ENCODE data around the gene GDPGP1. TPM values are rescaled to one million over a fixed set of nuclear protein-coding genes. Genes with fewer than 3 reads are reported as not detected.

Gene GDPGP1
- total RNA-seq, 2 experiments from 2014 or later, result 7.5 to 8.3 TPM

DNA sequence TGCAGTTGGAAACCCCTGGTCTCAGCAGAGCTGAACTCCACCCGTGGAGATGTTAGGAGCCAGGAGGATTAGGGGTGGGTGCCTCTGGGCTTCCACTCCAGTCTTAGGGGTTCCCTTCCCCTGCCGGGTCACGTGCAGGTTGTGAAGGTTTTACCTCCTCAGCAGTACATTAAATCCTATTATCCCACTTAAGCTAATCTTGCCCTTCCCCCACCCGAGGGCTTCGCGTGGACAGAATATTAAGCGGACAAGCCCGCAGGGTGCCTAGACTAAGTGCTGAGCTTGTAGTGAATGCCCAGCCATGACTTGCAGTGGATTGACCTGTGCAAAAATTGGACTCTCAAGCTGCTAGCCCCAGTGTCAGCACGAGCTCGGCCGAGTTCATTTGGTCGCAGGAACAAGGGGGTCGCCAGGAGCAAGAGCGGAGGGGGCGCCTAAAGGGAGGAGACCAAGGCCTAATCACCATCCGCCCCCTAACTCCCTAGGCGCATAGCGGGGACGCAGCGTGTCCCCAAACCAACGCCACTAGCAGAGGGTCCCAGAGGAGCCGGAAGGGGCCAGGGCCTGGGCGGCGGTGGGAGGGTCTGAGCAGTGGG lies 33.4 kb upstream of the GDPGP1 start:
- ChIA-PET POLR2A (interaction anchor here (0.6 to 4.4 kb wide), 16 partner anchors 8 to 330 kb away, joined by 3 to 97 read pairs (median 4); partner anchors contain the start of genes CIB1, GDPGP1, IDH2 and IQGAP1), CTCF (interaction anchor here (1.3 kb wide), 1 partner anchor 8 kb away, joined by 4 read pairs; no protein-coding TSS in a partner anchor)
- peak overlapping the region; percentile 78 for H3K4me3 ChIP-seq (ENCODE audit: low read length)
- Mint-ChIP-seq H3K27ac (peak overlapping the region; percentile 73), H3K36me3 (ENCODE audit: low read depth) (no peaks in the 10 kb centered on the region), H3K27me3 (no peaks in the 10 kb centered on the region), H3K4me3 (peak overlapping the region; percentile 88), H3K4me1 (ENCODE audit: low read depth) (peaks cover 28% of the 10 kb centered on the region), H3K9me3 (no peaks in the 10 kb centered on the region)
- H3K9me3 ChIP-seq (ENCODE audit: control insufficient read depth in 1 of 2, insufficient read depth in 1 of 2, low read length in 2 of 2), result no peaks in the 10 kb centered on the region
- peaks cover 28% of the 10 kb centered on the region for H3K4me1 ChIP-seq (ENCODE audit: insufficient read depth, low read length)
- H3K27ac ChIP-seq (ENCODE audit: low read depth in 1 of 2, low read length in 2 of 2), result peak overlapping the region; percentile 5 to 36
- peak in 1 of 14 experiments; percentile 11 for DNase-seq
- H3K36me3 ChIP-seq (ENCODE audit: insufficient read depth, low read length), result no peaks in the 10 kb centered on the region
- intact Hi-C loops (cut with DNase I, micrococcal nuclease), result loop anchor here in 1 of 2 experiments (1.0 kb wide), 1 partner anchor 30 kb away; no protein-coding TSS in a partner anchor
- ATAC-seq (ENCODE audit: poor library complexity), result no peak
- no peaks in the 10 kb centered on the region for H3K27me3 ChIP-seq (ENCODE audit: control insufficient read depth in 1 of 2, insufficient read depth in 2 of 2, low read length in 2 of 2)
- TF ChIP-seq, protein P1, sequence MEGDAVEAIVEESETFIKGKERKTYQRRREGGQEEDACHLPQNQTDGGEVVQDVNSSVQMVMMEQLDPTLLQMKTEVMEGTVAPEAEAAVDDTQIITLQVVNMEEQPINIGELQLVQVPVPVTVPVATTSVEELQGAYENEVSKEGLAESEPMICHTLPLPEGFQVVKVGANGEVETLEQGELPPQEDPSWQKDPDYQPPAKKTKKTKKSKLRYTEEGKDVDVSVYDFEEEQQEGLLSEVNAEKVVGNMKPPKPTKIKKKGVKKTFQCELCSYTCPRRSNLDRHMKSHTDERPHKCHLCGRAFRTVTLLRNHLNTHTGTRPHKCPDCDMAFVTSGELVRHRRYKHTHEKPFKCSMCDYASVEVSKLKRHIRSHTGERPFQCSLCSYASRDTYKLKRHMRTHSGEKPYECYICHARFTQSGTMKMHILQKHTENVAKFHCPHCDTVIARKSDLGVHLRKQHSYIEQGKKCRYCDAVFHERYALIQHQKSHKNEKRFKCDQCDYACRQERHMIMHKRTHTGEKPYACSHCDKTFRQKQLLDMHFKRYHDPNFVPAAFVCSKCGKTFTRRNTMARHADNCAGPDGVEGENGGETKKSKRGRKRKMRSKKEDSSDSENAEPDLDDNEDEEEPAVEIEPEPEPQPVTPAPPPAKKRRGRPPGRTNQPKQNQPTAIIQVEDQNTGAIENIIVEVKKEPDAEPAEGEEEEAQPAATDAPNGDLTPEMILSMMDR (IDR thresholded peaks at IDR 0.05), result no peak

DNA sequence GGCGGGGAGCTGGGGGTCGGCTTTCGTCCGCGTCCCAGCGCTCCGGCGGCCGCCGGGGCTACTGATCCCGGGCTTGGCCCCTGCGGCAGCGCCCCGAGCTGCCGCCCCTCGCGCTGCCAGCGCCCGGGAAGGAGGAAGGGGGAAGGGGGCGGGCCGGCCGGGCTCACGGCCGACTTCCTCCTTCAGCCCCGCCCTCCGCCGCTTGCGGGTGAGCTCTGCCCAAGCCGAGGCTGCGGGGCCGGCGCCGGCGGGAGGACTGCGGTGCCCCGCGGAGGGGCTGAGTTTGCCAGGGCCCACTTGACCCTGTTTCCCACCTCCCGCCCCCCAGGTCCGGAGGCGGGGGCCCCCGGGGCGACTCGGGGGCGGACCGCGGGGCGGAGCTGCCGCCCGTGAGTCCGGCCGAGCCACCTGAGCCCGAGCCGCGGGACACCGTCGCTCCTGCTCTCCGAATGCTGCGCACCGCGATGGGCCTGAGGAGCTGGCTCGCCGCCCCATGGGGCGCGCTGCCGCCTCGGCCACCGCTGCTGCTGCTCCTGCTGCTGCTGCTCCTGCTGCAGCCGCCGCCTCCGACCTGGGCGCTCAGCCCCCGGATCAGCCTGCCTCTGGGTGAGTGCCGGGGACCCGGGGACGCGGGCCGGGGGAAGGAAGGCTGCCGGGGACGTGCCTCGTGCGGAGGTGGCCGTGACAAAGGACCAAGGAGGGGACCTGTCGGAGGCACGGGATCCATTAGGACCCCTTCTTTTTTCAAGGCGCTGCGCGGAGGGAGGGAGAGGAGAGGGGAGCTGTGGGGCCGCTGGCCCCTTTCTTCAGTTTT lies 32.7 kb upstream of the GDPGP1 start, which contains the start of gene SEMA4B:
SEMA4B (plus strand) TSS at position 201 of the 814 bp plus-strand sequence; CDS start at position 450, 249 bp downstream.
- ATAC-seq (ENCODE audit: poor library complexity) (peak; percentile 94), DNase-seq (peak; percentile 44 to 88 (median 70))
- Histone ChIP-seq H3K27me3 (ENCODE audit: control insufficient read depth in 1 of 2, insufficient read depth in 2 of 2, low read length in 2 of 2) (no peaks in the 10 kb centered on the region), H3K9me3 (ENCODE audit: control insufficient read depth in 1 of 2, insufficient read depth in 1 of 2, low read length in 2 of 2) (no peaks in the 10 kb centered on the region), H3K36me3 (ENCODE audit: insufficient read depth, low read length) (peaks cover 2% of the 10 kb centered on the region), H3K4me1 (ENCODE audit: insufficient read depth, low read length) (peaks cover 28% of the 10 kb centered on the region), H3K27ac (ENCODE audit: low read depth in 1 of 2, low read length in 2 of 2) (peak within 1 kb of the TSS; percentile 5 to 36), H3K4me3 (ENCODE audit: low read length) (peak within 1 kb of the TSS; percentile 78)
- TF ChIP-seq, protein P1 (IDR thresholded peaks at IDR 0.05), result no peak
- CTCF ChIA-PET, result interaction anchor here (1.3 kb wide), 1 partner anchor 9 kb away, joined by 4 read pairs; no protein-coding TSS in a partner anchor
- intact Hi-C loops (cut with DNase I, micrococcal nuclease), result loop anchor here in 1 of 2 experiments (1.0 kb wide), 1 partner anchor 29 kb away; no protein-coding TSS in a partner anchor
- H3K4me3 Mint-ChIP-seq, result peak within 1 kb of the TSS; percentile 88
- peak within 1 kb of the TSS; percentile 74 for H3K27ac Mint-ChIP-seq
- POLR2A ChIA-PET, result interaction anchor here (0.6 to 4.4 kb wide), 19 partner anchors 9 to 329 kb away, joined by 3 to 97 read pairs (median 4); partner anchors contain the start of genes CIB1, GDPGP1, IDH2 and IQGAP1
- H3K4me1 Mint-ChIP-seq (ENCODE audit: low read depth), result peaks cover 28% of the 10 kb centered on the region
- H3K9me3 Mint-ChIP-seq, result no peaks in the 10 kb centered on the region
- H3K27me3 Mint-ChIP-seq, result no peaks in the 10 kb centered on the region
- no peaks in the 10 kb centered on the region for H3K36me3 Mint-ChIP-seq (ENCODE audit: low read depth)

DNA sequence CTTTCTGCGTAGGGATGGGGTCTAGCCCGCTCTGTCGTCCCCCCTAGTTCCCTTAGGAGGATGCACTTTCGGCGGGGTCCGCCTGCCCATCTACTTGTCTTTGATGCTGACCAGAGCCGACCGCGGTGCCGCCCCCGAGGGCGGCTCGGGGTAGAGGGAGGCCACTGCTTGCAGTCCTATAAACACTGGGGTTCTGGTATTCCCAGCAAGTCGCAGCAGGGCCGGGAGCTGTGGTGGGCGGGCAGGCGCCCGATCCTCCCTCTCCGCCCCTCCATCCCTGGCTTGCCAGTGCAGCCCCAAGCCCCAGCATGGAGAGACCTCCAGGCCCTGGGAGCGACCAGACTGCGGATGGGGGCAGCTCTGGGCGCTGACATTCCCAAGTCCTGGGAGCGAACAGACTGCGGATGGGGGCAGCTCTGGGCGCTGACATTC lies 32.0 kb upstream of the GDPGP1 start:
- peak overlapping the region; percentile 74 for H3K27ac Mint-ChIP-seq
- H3K4me1 Mint-ChIP-seq (ENCODE audit: low read depth), result peaks cover 28% of the 10 kb centered on the region
- TF ChIP-seq, protein P1 (IDR thresholded peaks at IDR 0.05), result no peak
- Histone ChIP-seq H3K27ac (ENCODE audit: low read depth in 1 of 2, low read length in 2 of 2) (peak overlapping the region in 1 of 2 donors; percentile 36), H3K36me3 (ENCODE audit: insufficient read depth, low read length) (peaks cover 6% of the 10 kb centered on the region), H3K9me3 (ENCODE audit: control insufficient read depth in 1 of 2, insufficient read depth in 1 of 2, low read length in 2 of 2) (no peaks in the 10 kb centered on the region), H3K27me3 (ENCODE audit: control insufficient read depth in 1 of 2, insufficient read depth in 2 of 2, low read length in 2 of 2) (no peaks in the 10 kb centered on the region), H3K4me1 (ENCODE audit: insufficient read depth, low read length) (peaks cover 28% of the 10 kb centered on the region), H3K4me3 (ENCODE audit: low read length) (peak overlapping the region; percentile 78)
- H3K9me3 Mint-ChIP-seq, result no peaks in the 10 kb centered on the region
- intact Hi-C loops (cut with DNase I, micrococcal nuclease), result loop anchor here in 1 of 2 experiments (1.0 kb wide), 1 partner anchor 28 kb away; no protein-coding TSS in a partner anchor
- POLR2A ChIA-PET, result interaction anchor here (0.7 to 4.4 kb wide), 11 partner anchors 10 to 102 kb away, joined by 3 to 97 read pairs (median 4); partner anchors contain the start of genes CIB1, GDPGP1 and NGRN
- no peak for DNase-seq
- H3K36me3 Mint-ChIP-seq (ENCODE audit: low read depth), result no peaks in the 10 kb centered on the region
- H3K4me3 Mint-ChIP-seq, result peak overlapping the region; percentile 80
- CTCF ChIA-PET, result interaction anchor here (1.3 kb wide), 1 partner anchor 10 kb away, joined by 4 read pairs; no protein-coding TSS in a partner anchor
- ATAC-seq (ENCODE audit: poor library complexity), result no peak
- H3K27me3 Mint-ChIP-seq, result no peaks in the 10 kb centered on the region
